Measurements from ENCODE around the gene METTL25B. TPM values are rescaled to one million over a fixed set of nuclear protein-coding genes. Genes with fewer than 3 reads are reported as not detected.

The METTL25B gene
- total and polyA plus RNA-seq, 3 experiments from 2014 or later, result 4.2 to 29.7 (median 29.6) TPM

- Histone ChIP-seq H3K4me3 (ENCODE audit: low read length) (no peak overlapping the region), H3K27ac (ENCODE audit: low read depth, low read length) (peak overlapping the region; percentile 80), H3K36me3 (ENCODE audit: insufficient read depth, low read length) (peaks cover 5% of the 10 kb centered on the region), H3K27me3 (ENCODE audit: insufficient read depth, low read length, poor library complexity, severe bottlenecking) (no peaks in the 10 kb centered on the region), H3K9me3 (ENCODE audit: low read length) (no peaks in the 10 kb centered on the region), H3K4me1 (ENCODE audit: insufficient read depth, low read length) (peaks cover 57% of the 10 kb centered on the region)
- H3K4me1 Mint-ChIP-seq, result peaks cover 56 to 66% (median 62%) of the 10 kb centered on the region in 3 donors
- no peaks in the 10 kb centered on the region for H3K27me3 Mint-ChIP-seq
- H3K36me3 Mint-ChIP-seq, result peaks cover 1 to 43% (median 6%) of the 10 kb centered on the region in 3 donors
- ChIA-PET POLR2A (no interaction called here), CTCF (interaction anchor here (0.8 to 1.3 kb wide), 2 partner anchors 19 to 20 kb away, joined by 3 to 4 read pairs; no protein-coding TSS in a partner anchor)
- H3K27ac Mint-ChIP-seq, result peak overlapping the region; percentile 90 to 99 (median 95)
- peak in 3 of 5 donors; percentile 30 to 54 (median 38) for DNase-seq
- peak overlapping the region; percentile 23 to 87 (median 83) for H3K4me3 Mint-ChIP-seq
- no peaks in the 10 kb centered on the region for H3K9me3 Mint-ChIP-seq
Observed at GRCh38 chr1:156746406-156746727, 18.1 kb downstream of the METTL25B start.

- Mint-ChIP-seq H3K4me3 (peak overlapping the region; percentile 80 to 95 (median 91)), H3K4me1 (peaks cover 52 to 60% (median 56%) of the 10 kb centered on the region in 3 donors), H3K27me3 (no peaks in the 10 kb centered on the region), H3K9me3 (no peaks in the 10 kb centered on the region), H3K36me3 (peaks cover 0 to 42% (median 6%) of the 10 kb centered on the region in 3 donors), H3K27ac (peak overlapping the region; percentile 92 to 99 (median 96))
- CTCF ChIA-PET, result interaction anchor here (1.0 to 1.5 kb wide), 4 partner anchors 14 to 113 kb away, joined by 3 to 11 read pairs (median 4); no protein-coding TSS in a partner anchor
- Histone ChIP-seq H3K4me1 (ENCODE audit: insufficient read depth, low read length) (peaks cover 51% of the 10 kb centered on the region), H3K4me3 (ENCODE audit: low read length) (peak overlapping the region; percentile 57), H3K27ac (ENCODE audit: low read depth, low read length) (peak overlapping the region; percentile 80), H3K36me3 (ENCODE audit: insufficient read depth, low read length) (peaks cover 5% of the 10 kb centered on the region), H3K27me3 (ENCODE audit: insufficient read depth, low read length, poor library complexity, severe bottlenecking) (no peaks in the 10 kb centered on the region), H3K9me3 (ENCODE audit: low read length) (no peaks in the 10 kb centered on the region)
- POLR2A ChIA-PET, result interaction anchor here (0.5 to 1.4 kb wide), 4 partner anchors 15 to 88 kb away, joined by 4 to 6 read pairs (median 4); partner anchors contain the start of genes ISG20L2 and METTL25B
- peak; percentile 53 to 86 (median 67) for DNase-seq
Observed at GRCh38 chr1:156746728-156747631, 18.7 kb downstream of the METTL25B start.

DNA sequence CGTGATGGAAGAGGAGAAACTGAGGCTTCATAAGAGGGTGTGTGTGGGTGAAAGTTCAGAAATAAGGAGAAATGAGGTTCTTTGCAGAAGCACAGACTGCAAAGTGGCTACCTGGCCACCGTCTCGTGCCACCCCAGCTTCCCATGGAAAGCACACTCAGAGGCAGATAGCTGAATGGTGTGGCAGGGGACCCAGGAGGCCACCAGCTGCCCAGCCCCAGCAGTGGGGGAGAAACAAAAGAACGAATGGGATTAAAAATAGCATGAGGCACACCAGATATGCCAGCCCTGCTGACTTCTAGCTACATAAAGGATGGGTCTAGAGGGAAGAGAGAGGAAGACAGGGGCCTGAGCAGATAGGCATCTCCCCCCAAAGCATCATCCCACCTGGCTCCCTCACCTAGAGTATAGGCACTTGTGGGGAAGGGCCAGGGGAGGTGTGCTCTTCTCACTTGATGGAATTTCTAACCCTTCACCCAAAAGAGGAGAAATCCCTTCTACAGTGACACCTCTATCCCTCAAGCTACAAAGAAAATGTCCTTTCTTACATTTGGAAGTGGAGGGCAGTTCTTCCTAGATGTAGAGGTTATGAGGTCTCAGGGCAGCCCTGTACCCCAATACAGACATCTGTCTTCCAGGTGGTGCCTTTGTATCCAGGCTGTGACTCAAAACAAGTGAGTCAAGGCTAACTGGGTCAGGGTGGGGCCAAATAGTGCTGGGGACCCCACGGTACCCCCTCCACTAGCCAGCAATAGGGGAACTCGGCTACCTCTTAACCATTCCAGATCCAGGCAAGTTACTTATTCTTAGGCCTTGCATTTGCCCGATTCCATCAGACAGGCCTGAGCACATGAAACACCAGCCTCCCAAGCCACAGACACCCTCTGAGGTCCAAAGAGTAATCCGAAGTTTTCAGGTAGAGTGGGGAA lies 19.7 kb downstream of the METTL25B start:
- Mint-ChIP-seq H3K9me3 (no peaks in the 10 kb centered on the region), H3K4me1 (peaks cover 58 to 66% (median 63%) of the 10 kb centered on the region in 3 donors), H3K4me3 (peak overlapping the region; percentile 86 to 95 (median 91)), H3K36me3 (peaks cover 0 to 36% (median 3%) of the 10 kb centered on the region in 3 donors), H3K27ac (peak overlapping the region; percentile 89 to 99 (median 96)), H3K27me3 (no peaks in the 10 kb centered on the region)
- Histone ChIP-seq H3K4me1 (ENCODE audit: insufficient read depth, low read length) (peaks cover 57% of the 10 kb centered on the region), H3K27me3 (ENCODE audit: insufficient read depth, low read length, poor library complexity, severe bottlenecking) (no peaks in the 10 kb centered on the region), H3K9me3 (ENCODE audit: low read length) (no peaks in the 10 kb centered on the region), H3K36me3 (ENCODE audit: insufficient read depth, low read length) (peaks cover 3% of the 10 kb centered on the region), H3K27ac (ENCODE audit: low read depth, low read length) (peak overlapping the region; percentile 77), H3K4me3 (ENCODE audit: low read length) (peak overlapping the region; percentile 57)
- CTCF ChIA-PET, result interaction anchor here (1.0 to 1.5 kb wide), 4 partner anchors 9 to 112 kb away, joined by 3 to 11 read pairs (median 3); no protein-coding TSS in a partner anchor
- no peak for DNase-seq
- POLR2A ChIA-PET, result interaction anchor here (0.6 to 1.4 kb wide), 2 partner anchors 13 to 20 kb away, joined by 5 to 6 read pairs; partner anchors contain the start of genes ISG20L2 and METTL25B

DNA sequence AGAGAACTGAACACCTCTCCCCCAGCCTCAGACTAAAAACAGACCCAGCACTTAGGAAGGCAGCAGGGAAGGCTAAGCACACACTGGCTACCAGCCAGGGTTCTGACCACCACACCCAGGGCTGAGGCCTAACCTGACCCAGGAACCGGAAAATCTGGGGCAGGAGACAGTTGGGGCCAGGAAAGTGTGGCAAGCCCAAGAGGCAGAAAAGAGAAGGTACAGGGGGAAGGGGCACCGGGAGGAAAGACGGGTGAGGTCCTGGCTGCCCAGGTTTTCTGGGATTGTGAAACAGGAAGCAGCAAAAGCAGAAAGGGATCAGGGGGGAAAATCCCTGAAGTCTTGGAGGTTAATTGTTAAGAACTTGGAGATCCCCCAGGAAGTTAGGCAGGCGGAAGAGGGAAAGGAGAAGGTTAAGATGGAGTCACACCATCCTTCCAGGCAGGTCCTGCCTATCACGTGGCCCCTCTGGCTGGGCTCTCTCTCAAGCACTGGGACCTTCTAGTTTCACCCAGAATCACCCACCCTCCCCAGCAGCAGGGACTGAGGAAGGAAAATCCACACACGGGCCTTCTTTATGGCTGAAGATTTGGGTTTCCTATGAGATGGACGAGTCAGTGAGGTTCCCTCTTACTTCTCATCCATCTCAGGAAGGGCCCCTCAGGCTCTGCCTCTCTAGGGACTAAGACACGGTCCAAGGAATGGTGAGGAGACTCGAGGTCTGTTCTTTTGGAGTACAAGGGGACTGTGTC lies 20.6 kb downstream of the METTL25B start:
- ChIA-PET CTCF (interaction anchor here (1.0 kb wide), 1 partner anchor 8 kb away, joined by 3 read pairs; no protein-coding TSS in a partner anchor), POLR2A (no interaction called here)
- peaks cover 59% of the 10 kb centered on the region for H3K4me1 ChIP-seq (ENCODE audit: insufficient read depth, low read length)
- no peaks in the 10 kb centered on the region for H3K9me3 ChIP-seq (ENCODE audit: low read length)
- Mint-ChIP-seq H3K27me3 (no peaks in the 10 kb centered on the region), H3K4me3 (peak overlapping the region; percentile 86 to 95 (median 91)), H3K4me1 (peaks cover 61 to 74% (median 66%) of the 10 kb centered on the region in 3 donors), H3K36me3 (peaks cover 0 to 28% (median 3%) of the 10 kb centered on the region in 3 donors), H3K9me3 (no peaks in the 10 kb centered on the region), H3K27ac (peak overlapping the region; percentile 89 to 99 (median 96))
- peak overlapping the region; percentile 57 for H3K4me3 ChIP-seq (ENCODE audit: low read length)
- no peak for DNase-seq
- peak overlapping the region; percentile 77 for H3K27ac ChIP-seq (ENCODE audit: low read depth, low read length)
- no peaks in the 10 kb centered on the region for H3K27me3 ChIP-seq (ENCODE audit: insufficient read depth, low read length, poor library complexity, severe bottlenecking)
- H3K36me3 ChIP-seq (ENCODE audit: insufficient read depth, low read length), result no peaks in the 10 kb centered on the region

- Histone ChIP-seq H3K27ac (ENCODE audit: low read depth, low read length) (peak overlapping the region; percentile 77), H3K36me3 (ENCODE audit: insufficient read depth, low read length) (no peaks in the 10 kb centered on the region), H3K9me3 (ENCODE audit: low read length) (no peaks in the 10 kb centered on the region), H3K4me1 (ENCODE audit: insufficient read depth, low read length) (peaks cover 59% of the 10 kb centered on the region), H3K4me3 (ENCODE audit: low read length) (peak overlapping the region; percentile 57), H3K27me3 (ENCODE audit: insufficient read depth, low read length, poor library complexity, severe bottlenecking) (no peaks in the 10 kb centered on the region)
- ChIA-PET CTCF (interaction anchor here (4.0 kb wide), 1 partner anchor 24 kb away, joined by 16 read pairs; no protein-coding TSS in a partner anchor), POLR2A (interaction anchor here (0.6 kb wide), 1 partner anchor 124 kb away, joined by 4 read pairs; no protein-coding TSS in a partner anchor)
- Mint-ChIP-seq H3K27ac (peak overlapping the region; percentile 89 to 99 (median 96)), H3K4me1 (peaks cover 61 to 74% (median 66%) of the 10 kb centered on the region in 3 donors), H3K4me3 (peak overlapping the region; percentile 86 to 95 (median 91)), H3K27me3 (no peaks in the 10 kb centered on the region), H3K36me3 (peaks cover 0 to 23% (median 3%) of the 10 kb centered on the region in 3 donors), H3K9me3 (no peaks in the 10 kb centered on the region)
- no peak for DNase-seq
Observed at GRCh38 chr1:156749419-156750118, 21.3 kb downstream of the METTL25B start.

GRCh38 chr1:156750191-156750672 lies 22.0 kb downstream of the METTL25B start:
- Histone ChIP-seq H3K27ac (ENCODE audit: low read depth, low read length) (peak overlapping the region; percentile 77), H3K4me3 (ENCODE audit: low read length) (peak overlapping the region; percentile 57), H3K27me3 (ENCODE audit: insufficient read depth, low read length, poor library complexity, severe bottlenecking) (no peaks in the 10 kb centered on the region), H3K4me1 (ENCODE audit: insufficient read depth, low read length) (peaks cover 59% of the 10 kb centered on the region), H3K36me3 (ENCODE audit: insufficient read depth, low read length) (no peaks in the 10 kb centered on the region), H3K9me3 (ENCODE audit: low read length) (no peaks in the 10 kb centered on the region)
- no peaks in the 10 kb centered on the region for H3K27me3 Mint-ChIP-seq
- ChIA-PET CTCF (interaction anchor here (1.9 to 4.0 kb wide), 2 partner anchors 17 to 24 kb away, joined by 11 to 16 read pairs; partner anchors contain the start of gene PRCC), POLR2A (interaction anchor here (0.6 to 2.6 kb wide), 3 partner anchors 9 to 125 kb away, joined by 4 to 42 read pairs (median 28); partner anchors contain the start of genes ISG20L2, METTL25B and MRPL24)
- H3K27ac Mint-ChIP-seq, result peak overlapping the region; percentile 89 to 99 (median 96)
- peak in 2 of 5 donors; percentile 16 to 60 for DNase-seq
- H3K4me1 Mint-ChIP-seq, result peaks cover 60 to 75% (median 69%) of the 10 kb centered on the region in 3 donors
- H3K9me3 Mint-ChIP-seq, result no peaks in the 10 kb centered on the region
- peaks cover 0 to 17% (median 3%) of the 10 kb centered on the region in 3 donors for H3K36me3 Mint-ChIP-seq
- peak overlapping the region; percentile 86 to 95 (median 91) for H3K4me3 Mint-ChIP-seq

All from CD8-positive, alpha-beta memory T cell (primary cell).